Cerebellar nuclear complex (tissue), 1 donor: ENCODE measurements around the gene KRT33B.
"Not testable (repeated sequence)": the region's sequence is repeated elsewhere in the genome, so short reads cannot be mapped to it uniquely, and the experiment has no call there.

Source experiments
- DNase-seq, 2 experiments: peaks; one replicate each; lab custom pipeline; 2025; lab: John Stamatoyannopoulos, UW

Gene KRT33B

GRCh38 chr17:41369713-41370112, at the start of gene KRT33B:
TSS of gene KRT33B (minus strand) at chr17:41369813. CDS start at chr17:41369750, 63 bp downstream.
- no peak for DNase-seq

GRCh38 chr17:41418116-41418860, 48.7 kb upstream of the KRT33B start:
- DNase-seq, result no peak

- DNase-seq, result no peak
These were observed 48.0 kb upstream of the KRT33B start for GRCh38 chr17:41417576-41418015.

GRCh38 chr17:41417127-41417526, 47.5 kb upstream of the KRT33B start:
- DNase-seq, result no peak

- DNase-seq, result no peak
These were observed 46.9 kb upstream of the KRT33B start for GRCh38 chr17:41416479-41416878.

GRCh38 chr17:41415833-41416335, 46.3 kb upstream of the KRT33B start:
- DNase-seq, result no peak

- DNase-seq, result no peak
These were observed 45.8 kb upstream of the KRT33B start for GRCh38 chr17:41415411-41415810.

- DNase-seq, result no peak
These were observed 44.4 kb upstream of the KRT33B start for GRCh38 chr17:41413982-41414381.

- no peak for DNase-seq
These were observed 43.8 kb upstream of the KRT33B start for GRCh38 chr17:41413353-41413957.

- no peak for DNase-seq
These were observed 41.6 kb upstream of the KRT33B start for GRCh38 chr17:41411072-41411840.

GRCh38 chr17:41407226-41407625, 37.6 kb upstream of the KRT33B start:
- DNase-seq, result no peak

GRCh38 chr17:41406205-41406604, 36.6 kb upstream of the KRT33B start:
- no peak for DNase-seq

GRCh38 chr17:41404024-41404671, 34.5 kb upstream of the KRT33B start:
- DNase-seq, result no peak

GRCh38 chr17:41403404-41404023, 33.9 kb upstream of the KRT33B start:
- DNase-seq, result no peak

GRCh38 chr17:41402161-41402560, 32.5 kb upstream of the KRT33B start:
- no peak for DNase-seq

- DNase-seq, result peak in 1 of 2 experiments; percentile 31
These were observed 27.5 kb upstream of the KRT33B start, which contains the start of gene KRT31 for GRCh38 chr17:41396996-41397660. TSS of gene KRT31 (minus strand) at chr17:41397608. CDS start at chr17:41397539, 69 bp downstream.

- no peak for DNase-seq
These were observed 26.7 kb upstream of the KRT33B start for GRCh38 chr17:41396340-41396739.

GRCh38 chr17:41395611-41396010, 26.0 kb upstream of the KRT33B start:
- no peak for DNase-seq

GRCh38 chr17:41395044-41395443, 25.4 kb upstream of the KRT33B start:
- DNase-seq, result not testable (repeated sequence)

- DNase-seq, result no peak
These were observed 24.8 kb upstream of the KRT33B start for GRCh38 chr17:41394254-41394996.
